ENCODE data around the gene SOX8.

The SOX8 gene

GRCh38 chr16:971582-971905, 10.0 kb upstream of the SOX8 start:
- TF ChIP-seq EGR1 (IDR thresholded peaks at IDR 0.05) = no peak
- TF ChIP-seq MAX (IDR thresholded peaks at IDR 0.05) = no peak
- TF ChIP-seq, protein P1, sequence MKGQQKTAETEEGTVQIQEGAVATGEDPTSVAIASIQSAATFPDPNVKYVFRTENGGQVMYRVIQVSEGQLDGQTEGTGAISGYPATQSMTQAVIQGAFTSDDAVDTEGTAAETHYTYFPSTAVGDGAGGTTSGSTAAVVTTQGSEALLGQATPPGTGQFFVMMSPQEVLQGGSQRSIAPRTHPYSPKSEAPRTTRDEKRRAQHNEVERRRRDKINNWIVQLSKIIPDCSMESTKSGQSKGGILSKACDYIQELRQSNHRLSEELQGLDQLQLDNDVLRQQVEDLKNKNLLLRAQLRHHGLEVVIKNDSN (IDR thresholded peaks at IDR 0.05) = no peak
- TF ChIP-seq, protein P2, sequence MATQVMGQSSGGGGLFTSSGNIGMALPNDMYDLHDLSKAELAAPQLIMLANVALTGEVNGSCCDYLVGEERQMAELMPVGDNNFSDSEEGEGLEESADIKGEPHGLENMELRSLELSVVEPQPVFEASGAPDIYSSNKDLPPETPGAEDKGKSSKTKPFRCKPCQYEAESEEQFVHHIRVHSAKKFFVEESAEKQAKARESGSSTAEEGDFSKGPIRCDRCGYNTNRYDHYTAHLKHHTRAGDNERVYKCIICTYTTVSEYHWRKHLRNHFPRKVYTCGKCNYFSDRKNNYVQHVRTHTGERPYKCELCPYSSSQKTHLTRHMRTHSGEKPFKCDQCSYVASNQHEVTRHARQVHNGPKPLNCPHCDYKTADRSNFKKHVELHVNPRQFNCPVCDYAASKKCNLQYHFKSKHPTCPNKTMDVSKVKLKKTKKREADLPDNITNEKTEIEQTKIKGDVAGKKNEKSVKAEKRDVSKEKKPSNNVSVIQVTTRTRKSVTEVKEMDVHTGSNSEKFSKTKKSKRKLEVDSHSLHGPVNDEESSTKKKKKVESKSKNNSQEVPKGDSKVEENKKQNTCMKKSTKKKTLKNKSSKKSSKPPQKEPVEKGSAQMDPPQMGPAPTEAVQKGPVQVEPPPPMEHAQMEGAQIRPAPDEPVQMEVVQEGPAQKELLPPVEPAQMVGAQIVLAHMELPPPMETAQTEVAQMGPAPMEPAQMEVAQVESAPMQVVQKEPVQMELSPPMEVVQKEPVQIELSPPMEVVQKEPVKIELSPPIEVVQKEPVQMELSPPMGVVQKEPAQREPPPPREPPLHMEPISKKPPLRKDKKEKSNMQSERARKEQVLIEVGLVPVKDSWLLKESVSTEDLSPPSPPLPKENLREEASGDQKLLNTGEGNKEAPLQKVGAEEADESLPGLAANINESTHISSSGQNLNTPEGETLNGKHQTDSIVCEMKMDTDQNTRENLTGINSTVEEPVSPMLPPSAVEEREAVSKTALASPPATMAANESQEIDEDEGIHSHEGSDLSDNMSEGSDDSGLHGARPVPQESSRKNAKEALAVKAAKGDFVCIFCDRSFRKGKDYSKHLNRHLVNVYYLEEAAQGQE (IDR thresholded peaks at IDR 0.05; ENCODE audit: low read depth) = no peak
- TF ChIP-seq ZBTB7A (IDR thresholded peaks at IDR 0.05; ENCODE audit: low read depth) = no peak
- TF ChIP-seq FOXM1 (IDR thresholded peaks at IDR 0.05; ENCODE audit: borderline replicate concordance, low read depth) = no peak
- no peak for TF ChIP-seq CREB1 (IDR thresholded peaks at IDR 0.05; ENCODE audit: low read depth)

DNA sequence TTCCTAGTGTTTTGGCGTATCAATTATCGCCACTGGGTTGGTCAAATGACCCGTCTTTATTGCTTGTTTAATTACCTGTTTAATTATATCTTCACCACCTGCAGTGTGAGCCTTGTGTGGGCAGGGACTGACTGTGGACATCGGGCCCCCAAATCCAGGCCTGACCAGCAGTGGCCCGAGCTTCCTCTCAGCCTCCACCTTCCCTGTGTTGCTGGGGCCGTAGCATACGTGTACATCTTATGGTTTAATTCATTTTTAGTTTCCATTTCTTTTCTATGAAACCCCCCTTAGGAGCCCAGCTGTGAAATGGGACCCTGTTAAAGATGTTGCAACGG, 9.6 kb upstream of the SOX8 start:
- TF ChIP-seq, protein P1 (IDR thresholded peaks at IDR 0.05) = no peak
- TF ChIP-seq ZBTB7A (IDR thresholded peaks at IDR 0.05; ENCODE audit: low read depth) (no peak), CEBPB (IDR thresholded peaks at IDR 0.05) (no peak), CREB1 (IDR thresholded peaks at IDR 0.05; ENCODE audit: low read depth) (no peak), EGR1 (IDR thresholded peaks at IDR 0.05) (no peak)

DNA sequence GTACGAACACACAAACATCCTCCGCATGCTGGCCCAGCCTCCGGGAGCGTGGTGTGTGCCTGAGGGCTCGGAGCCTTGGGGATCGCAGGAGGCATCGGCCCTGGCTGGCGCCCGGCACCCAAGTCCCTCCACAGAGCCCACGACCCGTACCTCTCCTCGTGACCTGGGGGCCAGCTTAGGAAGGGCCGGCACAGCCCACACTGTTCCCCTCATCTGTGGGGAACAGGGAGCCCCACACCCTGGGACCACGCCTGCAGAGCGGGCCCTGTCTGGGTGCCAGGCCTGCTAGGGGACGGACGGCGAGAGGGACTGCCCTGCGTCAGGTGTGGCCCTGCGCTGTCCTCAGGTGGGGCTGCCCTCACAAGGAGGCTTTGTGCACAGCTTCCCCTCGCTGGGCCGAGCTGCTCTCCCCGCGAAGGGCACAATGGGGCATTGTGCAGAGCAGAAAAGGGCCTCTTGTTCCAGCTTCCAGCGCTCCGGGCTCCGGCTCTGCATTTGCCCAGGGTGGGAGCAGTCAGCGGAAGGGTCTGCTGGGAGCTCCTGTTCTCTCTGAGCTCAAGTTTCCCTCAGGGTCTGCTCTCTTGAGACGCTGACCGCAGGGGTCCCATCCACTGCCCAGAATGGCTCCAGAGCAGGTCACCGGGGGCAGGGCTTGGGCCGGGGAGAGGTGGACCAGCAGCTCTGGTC, 9.1 kb upstream of the SOX8 start:
- TF ChIP-seq MAX (IDR thresholded peaks at IDR 0.05) = no peak

- TF ChIP-seq MAX (IDR thresholded peaks at IDR 0.05) (no peak), ZBTB7A (IDR thresholded peaks at IDR 0.05; ENCODE audit: low read depth) (no peak), EGR1 (IDR thresholded peaks at IDR 0.05) (no peak), EP300 (IDR thresholded peaks at IDR 0.05; ENCODE audit: borderline replicate concordance) (no peak), RAD21 (IDR thresholded peaks at IDR 0.05; ENCODE audit: low read depth) (no peak), NFIC (IDR thresholded peaks at IDR 0.05) (no peak), FOXM1 (IDR thresholded peaks at IDR 0.05; ENCODE audit: borderline replicate concordance, low read depth) (no peak), YY1 (IDR thresholded peaks at IDR 0.05; ENCODE audit: low read depth) (no peak), CEBPB (IDR thresholded peaks at IDR 0.05) (no peak), TAF1 (IDR thresholded peaks at IDR 0.05; ENCODE audit: low read depth) (no peak), TEAD4 (IDR thresholded peaks at IDR 0.05) (no peak), TCF12 (IDR thresholded peaks at IDR 0.05; ENCODE audit: low read depth) (no peak), CREB1 (IDR thresholded peaks at IDR 0.05; ENCODE audit: low read depth) (no peak)
- TF ChIP-seq, protein P1 (IDR thresholded peaks at IDR 0.05) = no peak
- TF ChIP-seq, protein P2 (IDR thresholded peaks at IDR 0.05; ENCODE audit: low read depth) = no peak
These were observed 8.2 kb upstream of the SOX8 start for GRCh38 chr16:973366-973765.

DNA sequence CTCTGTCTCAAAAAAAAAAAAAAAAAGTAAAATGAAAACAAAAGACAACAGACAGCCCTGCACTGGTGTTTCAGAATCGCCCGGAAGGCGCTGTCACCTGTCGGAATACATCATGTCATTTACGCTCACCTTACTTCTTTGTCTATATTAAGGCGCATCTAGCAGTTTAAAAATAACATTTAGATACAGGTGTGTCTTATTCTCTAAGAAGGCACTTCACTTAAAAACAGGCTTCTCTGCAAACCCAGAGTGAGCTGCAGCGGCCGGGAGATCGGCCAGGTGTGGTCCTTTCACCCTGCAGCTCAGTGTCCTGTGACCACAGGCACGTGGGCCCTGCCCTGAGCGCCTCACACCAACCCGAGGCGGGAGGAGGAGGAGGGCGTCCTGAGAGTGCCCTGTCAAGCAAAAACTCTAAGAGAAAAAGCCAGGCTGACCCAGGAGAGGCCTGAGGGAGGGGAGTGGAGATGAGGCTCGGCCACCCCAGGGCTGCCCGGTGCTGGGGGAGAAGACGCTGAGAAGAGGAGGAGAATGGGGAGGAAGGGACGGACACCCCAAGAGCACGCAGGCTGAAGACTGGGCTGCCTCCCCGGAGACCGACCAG, 7.5 kb upstream of the SOX8 start:
- TF ChIP-seq EP300 (IDR thresholded peaks at IDR 0.05; ENCODE audit: borderline replicate concordance) (no peak), YY1 (IDR thresholded peaks at IDR 0.05; ENCODE audit: low read depth) (no peak), FOXM1 (IDR thresholded peaks at IDR 0.05; ENCODE audit: borderline replicate concordance, low read depth) (no peak), CREB1 (IDR thresholded peaks at IDR 0.05; ENCODE audit: low read depth) (no peak), NFIC (IDR thresholded peaks at IDR 0.05) (no peak), TCF12 (IDR thresholded peaks at IDR 0.05; ENCODE audit: low read depth) (no peak), TEAD4 (IDR thresholded peaks at IDR 0.05) (no peak), CEBPB (IDR thresholded peaks at IDR 0.05) (no peak), RAD21 (IDR thresholded peaks at IDR 0.05; ENCODE audit: low read depth) (no peak), EGR1 (IDR thresholded peaks at IDR 0.05) (no peak), ZBTB7A (IDR thresholded peaks at IDR 0.05; ENCODE audit: low read depth) (no peak), MAX (IDR thresholded peaks at IDR 0.05) (no peak), TAF1 (IDR thresholded peaks at IDR 0.05; ENCODE audit: low read depth) (no peak)
- TF ChIP-seq, protein P1 (IDR thresholded peaks at IDR 0.05) = no peak
- TF ChIP-seq, protein P2 (IDR thresholded peaks at IDR 0.05; ENCODE audit: low read depth) = no peak

Measured in Ishikawa (cell line).